IMR-90 (cell line): ENCODE results near the gene GSG1L. TPM values are rescaled to one million over a fixed set of nuclear protein-coding genes. Genes with fewer than 3 reads are reported as not detected.

Experiments used
- ATAC-seq: fragments of 200-7000 bp; cut with Tn5 transposase; 2 replicates; pipeline ENCODE4 v1.9.1; 2020; ENCODE audit warnings: low read depth, mild to moderate bottlenecking, moderate library complexity
- BruUV-seq: library from RNA; stranded (reverse); fragments of 400-500 nt; replicated peaks from 2 replicates; lab custom pipeline; 2021; lab: Mats Ljungman, UMichigan
- CTCF ChIA-PET: fragments of 300-600 bp; formaldehyde crosslinking; extraction: SDS; loops from one replicate; lab custom pipeline; 2021; ENCODE audit warnings: antibody characterized with exemption; lab: Yijun Ruan, JAX
- POLR2A ChIA-PET: fragments of 300-600 bp; sonication (Branson Sonifier 250); formaldehyde crosslinking; loops from one replicate; lab custom pipeline; 2022; ENCODE audit warnings: antibody characterized with exemption; ENCODE audit not compliant: unreplicated experiment; lab: Charles Lee
- DNase-seq: peaks from one replicate; pipeline ENCODE4 v3.0.0; 2013
- H2AFZ ChIP-seq: replicated peaks from 2 replicates; pipeline ENCODE3; 2013; ENCODE audit warnings: low read length, mild to moderate bottlenecking; ENCODE audit not compliant: poor library complexity
- H2AK5ac ChIP-seq: 2 replicates; pipeline ENCODE4 v1.6.1; 2013; ENCODE audit warnings: low read depth, low read length, inconsistent platforms
- H2AK9ac ChIP-seq: replicated peaks from 2 replicates; pipeline ENCODE3; 2013; ENCODE audit warnings: mild to moderate bottlenecking, low read depth, low read length, moderate library complexity; ENCODE audit not compliant: poor library complexity
- H2BK120ac ChIP-seq: 2 replicates; pipeline ENCODE4 v1.6.1; 2013; ENCODE audit warnings: low read depth, low read length, inconsistent platforms
- H2BK15ac ChIP-seq: 3 replicates; pipeline ENCODE4 v1.6.1; 2013; ENCODE audit warnings: low read depth, low read length, inconsistent platforms
- H2BK20ac ChIP-seq: 2 replicates; pipeline ENCODE4 v1.6.1; 2013; ENCODE audit warnings: low read depth, mild to moderate bottlenecking, inconsistent platforms, low read length, moderate library complexity
- H2BK5ac ChIP-seq: 2 replicates; pipeline ENCODE4 v1.6.1; 2013; ENCODE audit warnings: mild to moderate bottlenecking, low read depth, low read length, inconsistent platforms; ENCODE audit not compliant: poor library complexity, severe bottlenecking
- H3K14ac ChIP-seq: replicated peaks from 2 replicates; pipeline ENCODE4 v1.6.1; 2013; ENCODE audit warnings: low read depth, low read length, inconsistent platforms
- H3K18ac ChIP-seq: 2 replicates; pipeline ENCODE4 v1.6.1; 2013; ENCODE audit warnings: low read depth, low read length, control low read depth
- H3K23ac ChIP-seq: 2 replicates; pipeline ENCODE4 v1.6.1; 2013; ENCODE audit warnings: low read depth, low read length, inconsistent platforms
- H3K27ac ChIP-seq: 2 replicates; pipeline ENCODE4 v1.5.1; 2013; ENCODE audit warnings: mild to moderate bottlenecking, control low read depth, low read length; ENCODE audit not compliant: insufficient read depth
- H3K27me3 ChIP-seq: 2 replicates; pipeline ENCODE4 v1.6.1; 2013; ENCODE audit warnings: low read length; ENCODE audit not compliant: control insufficient read depth, insufficient read depth
- H3K36me3 ChIP-seq: 2 replicates; pipeline ENCODE4 v1.6.1; 2013; ENCODE audit warnings: low read length, mixed read lengths; ENCODE audit not compliant: control insufficient read depth, insufficient read depth
- H3K4ac ChIP-seq: 2 replicates; pipeline ENCODE4 v1.6.1; 2013; ENCODE audit warnings: low read depth, low read length, inconsistent platforms
- H3K4me1 ChIP-seq: 2 replicates; pipeline ENCODE4 v1.6.1; 2013; ENCODE audit warnings: low read length, mixed read lengths; ENCODE audit not compliant: control insufficient read depth, insufficient read depth
- H3K4me2 ChIP-seq: 2 replicates; pipeline ENCODE4 v1.6.1; 2013; ENCODE audit warnings: low read depth, mild to moderate bottlenecking, control low read depth, low read length, moderate library complexity
- H3K4me3 ChIP-seq: 2 replicates; pipeline ENCODE4 v1.5.1; 2013; ENCODE audit warnings: low read depth, mild to moderate bottlenecking, control low read depth, low read length, moderate library complexity; ENCODE audit not compliant: insufficient read depth
- H3K56ac ChIP-seq: 2 replicates; pipeline ENCODE4 v1.6.1; 2013; ENCODE audit warnings: low read length, inconsistent platforms; ENCODE audit not compliant: insufficient read depth; ENCODE audit errors: extremely low read depth
- H3K79me1 ChIP-seq, 2 experiments: 2 replicates each; pipeline ENCODE4 v1.6.1; 2013; ENCODE audit warnings: low read length in 2 of 2, inconsistent platforms in 1 of 2, low read depth in 1 of 2
- H3K9ac ChIP-seq: 2 replicates; pipeline ENCODE4 v1.6.1; 2013; ENCODE audit warnings: low read depth, low read length, control low read depth
- H3K9me1 ChIP-seq: 2 replicates; pipeline ENCODE4 v1.6.1; 2013; ENCODE audit warnings: low read length, inconsistent platforms; ENCODE audit not compliant: insufficient read depth
- H3K9me3 ChIP-seq: 2 replicates; pipeline ENCODE4 v1.6.1; 2013; ENCODE audit warnings: low read length; ENCODE audit not compliant: control insufficient read depth, insufficient read depth
- H4K20me1 ChIP-seq: 2 replicates; pipeline ENCODE4 v1.6.1; 2013; ENCODE audit warnings: low read length, inconsistent platforms; ENCODE audit not compliant: insufficient read depth
- H4K5ac ChIP-seq: 2 replicates; pipeline ENCODE4 v1.6.1; 2013; ENCODE audit warnings: mild to moderate bottlenecking, low read depth, low read length, control low read depth
- H4K8ac ChIP-seq, 2 experiments: 2 replicates each; pipeline ENCODE4 v1.6.1; 2013; ENCODE audit warnings: low read depth in 2 of 2, low read length in 2 of 2, control low read depth in 1 of 2, inconsistent platforms in 1 of 2
- H4K91ac ChIP-seq: 2 replicates; pipeline ENCODE4 v1.6.1; 2013; ENCODE audit warnings: low read depth, low read length, inconsistent platforms; ENCODE audit not compliant: insufficient read depth
- BHLHE40 ChIP-seq: fragments of 150-350 bp; IDR thresholded peaks from 2 replicates; pipeline ENCODE4 v1.6.1; 2016; ENCODE audit warnings: mild to moderate bottlenecking, low read depth, low read length
- CEBPB ChIP-seq: IDR thresholded peaks from 2 replicates; pipeline ENCODE4 v1.6.1; 2012; ENCODE audit warnings: low read depth, low read length, improper control_type of control experiment
- CHD1 ChIP-seq: IDR thresholded peaks from 2 replicates; pipeline ENCODE4 v1.6.1; 2012; ENCODE audit warnings: low read depth, low read length, improper control_type of control experiment
- FOS ChIP-seq: fragments of 150-350 bp; IDR thresholded peaks from 2 replicates; pipeline ENCODE4 v1.6.1; 2016; ENCODE audit warnings: low read depth, low read length
- MAFK ChIP-seq: IDR thresholded peaks from 2 replicates; pipeline ENCODE4 v1.6.1; 2012; ENCODE audit warnings: low read depth, low read length, improper control_type of control experiment
- MAZ ChIP-seq: IDR thresholded peaks from 2 replicates; pipeline ENCODE4 v1.6.1; 2012; ENCODE audit warnings: low read depth, mild to moderate bottlenecking, low read length, improper control_type of control experiment, moderate library complexity, borderline replicate concordance
- POLR2A ChIP-seq: IDR thresholded peaks from 2 replicates; pipeline ENCODE4 v1.6.1; 2012; ENCODE audit warnings: mild to moderate bottlenecking, low read depth, low read length
- RCOR1 ChIP-seq: IDR thresholded peaks from 2 replicates; pipeline ENCODE4 v1.6.1; 2012; ENCODE audit warnings: mild to moderate bottlenecking, low read length, improper control_type of control experiment; ENCODE audit not compliant: insufficient replicate concordance
- RFX5 ChIP-seq: IDR thresholded peaks from 2 replicates; pipeline ENCODE4 v1.8.0; 2012; ENCODE audit warnings: low read depth, mild to moderate bottlenecking, low read length, moderate library complexity
- WGBS, 2 experiments: methylation state at CpG; one replicate each; pipeline versions ENCODE4 v1.1.5 to v1.1.7; 2013; ENCODE audit warnings: missing lambda C conversion rate in 2 of 2; ENCODE audit not compliant: insufficient read length in 1 of 2; ENCODE audit errors: extremely low coverage in 2 of 2; 5-methylcytosine and 5-hydroxymethylcytosine counted together
- dilution Hi-C: fragments of 300-500 bp; cut with HindIII; formaldehyde crosslinking; loops from one replicate; pipeline ENCODE4 v1.14.3; 2018; ENCODE audit warnings: low sequenced_read_pairs; ENCODE audit not compliant: unreplicated experiment
- in situ Hi-C: fragments of 300-500 bp; cut with MboI; formaldehyde crosslinking; loops from 3 replicates; pipeline ENCODE4 v1.14.3; 2019; ENCODE audit warnings: low sequenced_read_pairs, inconsistent platforms, mixed read lengths
- intact Hi-C: fragments of 100-400 bp; cut with micrococcal nuclease; formaldehyde crosslinking; loops from 2 replicates; pipeline ENCODE4 v1.10.0; 2022
- polyA plus RNA-seq, 3 experiments: library from polyadenylated mRNA; depleted of rRNA; stranded (reverse); fragments of >200 nt; gene quantifications; 2 replicates each; pipeline ENCODE4 v1.2.3, GENCODE V29; 2012; ENCODE audit warnings: low replicate concordance in 1 of 3
- total RNA-seq: library from RNA; depleted of rRNA; stranded (reverse); fragments of >200 nt; gene quantifications from 2 replicates; pipeline ENCODE4 v1.2.3, GENCODE V29; 2012
- TF ChIP-seq, protein P1 (sequence below): conservative IDR thresholded peaks from 2 replicates; pipeline ENCODE4 v1.5.1; 2012; ENCODE audit warnings: mild to moderate bottlenecking, low read depth, low read length, improper control_type of control experiment
- TF ChIP-seq, protein P2 (sequence below): fragments of 150-350 bp; IDR thresholded peaks from 2 replicates; pipeline ENCODE4 v1.6.1; 2017; ENCODE audit warnings: mild to moderate bottlenecking, antibody characterized with exemption, low read length, low read depth
- TF ChIP-seq, protein P3 (sequence below): fragments of 150-350 bp; IDR thresholded peaks from 2 replicates; pipeline ENCODE4 v1.6.1; 2016; ENCODE audit warnings: low read depth, mild to moderate bottlenecking, low read length, moderate library complexity, borderline replicate concordance

Gene GSG1L
- total and polyA plus RNA-seq, 2 of the 4 experiments (the other 2 are of a cell fraction): not detected

DNA sequence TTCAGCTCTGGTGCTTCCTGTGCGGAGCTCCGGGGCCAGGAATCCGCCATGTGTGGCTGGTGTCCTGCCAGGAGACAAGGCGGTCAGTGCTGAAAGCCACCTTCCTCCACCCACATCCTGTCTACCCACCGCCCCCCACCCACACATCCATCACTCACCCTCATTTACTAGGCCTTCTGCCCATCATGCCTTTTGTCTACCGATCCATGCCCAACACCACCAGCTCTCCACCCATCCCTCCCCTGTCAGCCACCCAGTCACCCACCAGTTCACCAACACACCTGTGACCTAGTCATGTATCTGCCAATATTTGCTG, 272.2 kb downstream of the GSG1L start:
- Histone ChIP-seq H3K9ac (no peak overlapping the region), H4K20me1 (0 out of 2 replicates have a peak, but pooled peaks cover 3% of the 10 kb centered on the region), H4K91ac (no peak overlapping the region), H3K4me3 (no peak overlapping the region), H2BK15ac (no peak overlapping the region), H3K27me3 (no peaks in the 10 kb centered on the region; the same call in 1 of the 2 replicates), H2AK5ac (no peak overlapping the region), H2BK5ac (no peak overlapping the region), H4K8ac (no peak overlapping the region), H2AK9ac (no peak overlapping the region), H2AFZ (no peak overlapping the region), H3K18ac (no peak overlapping the region), H3K27ac (no peak overlapping the region), H4K5ac (no peak overlapping the region), H3K9me1 (peaks cover 4% of the 10 kb centered on the region; the same call in 1 of the 2 replicates), H3K23ac (no peak overlapping the region), H3K4me2 (no peak overlapping the region), H3K4ac (no peak overlapping the region), H3K79me1 (no peaks in the 10 kb centered on the region), H2BK120ac (no peak overlapping the region), H3K9me3 (no peaks in the 10 kb centered on the region), H2BK20ac (no peak overlapping the region), H3K36me3 (no peaks in the 10 kb centered on the region), H3K14ac (no peak overlapping the region), H3K56ac (no peak overlapping the region), H3K4me1 (no peaks in the 10 kb centered on the region)
- WGBS, 2 experiments: 52% methylated on average over 2 of the region's 6 CpGs; no CpG with 5 or more reads in 1 of the 2 experiments
- ATAC-seq: no peak
- TF ChIP-seq, protein P1, sequence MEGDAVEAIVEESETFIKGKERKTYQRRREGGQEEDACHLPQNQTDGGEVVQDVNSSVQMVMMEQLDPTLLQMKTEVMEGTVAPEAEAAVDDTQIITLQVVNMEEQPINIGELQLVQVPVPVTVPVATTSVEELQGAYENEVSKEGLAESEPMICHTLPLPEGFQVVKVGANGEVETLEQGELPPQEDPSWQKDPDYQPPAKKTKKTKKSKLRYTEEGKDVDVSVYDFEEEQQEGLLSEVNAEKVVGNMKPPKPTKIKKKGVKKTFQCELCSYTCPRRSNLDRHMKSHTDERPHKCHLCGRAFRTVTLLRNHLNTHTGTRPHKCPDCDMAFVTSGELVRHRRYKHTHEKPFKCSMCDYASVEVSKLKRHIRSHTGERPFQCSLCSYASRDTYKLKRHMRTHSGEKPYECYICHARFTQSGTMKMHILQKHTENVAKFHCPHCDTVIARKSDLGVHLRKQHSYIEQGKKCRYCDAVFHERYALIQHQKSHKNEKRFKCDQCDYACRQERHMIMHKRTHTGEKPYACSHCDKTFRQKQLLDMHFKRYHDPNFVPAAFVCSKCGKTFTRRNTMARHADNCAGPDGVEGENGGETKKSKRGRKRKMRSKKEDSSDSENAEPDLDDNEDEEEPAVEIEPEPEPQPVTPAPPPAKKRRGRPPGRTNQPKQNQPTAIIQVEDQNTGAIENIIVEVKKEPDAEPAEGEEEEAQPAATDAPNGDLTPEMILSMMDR: no peak
- TF ChIP-seq CEBPB (no peak), RFX5 (no peak), BHLHE40 (no peak), MAFK (no peak), POLR2A (no peak), CHD1 (no peak), FOS (no peak), RCOR1 (no peak), MAZ (no peak)
- TF ChIP-seq, protein P2, sequence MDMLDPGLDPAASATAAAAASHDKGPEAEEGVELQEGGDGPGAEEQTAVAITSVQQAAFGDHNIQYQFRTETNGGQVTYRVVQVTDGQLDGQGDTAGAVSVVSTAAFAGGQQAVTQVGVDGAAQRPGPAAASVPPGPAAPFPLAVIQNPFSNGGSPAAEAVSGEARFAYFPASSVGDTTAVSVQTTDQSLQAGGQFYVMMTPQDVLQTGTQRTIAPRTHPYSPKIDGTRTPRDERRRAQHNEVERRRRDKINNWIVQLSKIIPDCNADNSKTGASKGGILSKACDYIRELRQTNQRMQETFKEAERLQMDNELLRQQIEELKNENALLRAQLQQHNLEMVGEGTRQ: no peak
- TF ChIP-seq, protein P3, sequence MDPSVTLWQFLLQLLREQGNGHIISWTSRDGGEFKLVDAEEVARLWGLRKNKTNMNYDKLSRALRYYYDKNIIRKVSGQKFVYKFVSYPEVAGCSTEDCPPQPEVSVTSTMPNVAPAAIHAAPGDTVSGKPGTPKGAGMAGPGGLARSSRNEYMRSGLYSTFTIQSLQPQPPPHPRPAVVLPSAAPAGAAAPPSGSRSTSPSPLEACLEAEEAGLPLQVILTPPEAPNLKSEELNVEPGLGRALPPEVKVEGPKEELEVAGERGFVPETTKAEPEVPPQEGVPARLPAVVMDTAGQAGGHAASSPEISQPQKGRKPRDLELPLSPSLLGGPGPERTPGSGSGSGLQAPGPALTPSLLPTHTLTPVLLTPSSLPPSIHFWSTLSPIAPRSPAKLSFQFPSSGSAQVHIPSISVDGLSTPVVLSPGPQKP: no peak
- DNase-seq: no peak
- ChIA-PET POLR2A (no interaction called here), CTCF (no interaction called here)
- in situ Hi-C loops: no loop called here
- no TSS peak for BruUV-seq
- dilution Hi-C loops: no loop called here
- intact Hi-C loops: no loop called here
